Left ventricle myocardium superior (tissue), 1 donor: ENCODE data around the gene SORCS1. TPM values are rescaled to one million over a fixed set of nuclear protein-coding genes. Genes with fewer than 3 reads are reported as not detected.

Experiments
- ATAC-seq: fragments of 200-7000 bp; cut with Tn5 transposase; one replicate; pipeline ENCODE4 v1.9.1; 2020; ENCODE audit warnings: mild to moderate bottlenecking, moderate library complexity
- DNase-seq: peaks from one replicate; pipeline ENCODE4 v3.0.0-alpha.2; 2020
- intact Hi-C: fragments of 100-400 bp; cut with micrococcal nuclease; formaldehyde crosslinking; loops from one replicate; pipeline ENCODE4 v1.11.0; 2022
- total RNA-seq: library from RNA; stranded (reverse); fragmentation: NEBNext Ultra II Directional; extraction: Animal tissue kit (Norgen Biotek cat#: 25700); gene quantifications from one replicate; pipeline ENCODE4 v1.2.1, GENCODE V29; 2021
- donor health status: DM: no; HTN: yes; CAD: no; lungs with severe emphysema.

The SORCS1 gene
- total RNA-seq, 1 donor from 2014 or later: 2.3 TPM

DNA sequence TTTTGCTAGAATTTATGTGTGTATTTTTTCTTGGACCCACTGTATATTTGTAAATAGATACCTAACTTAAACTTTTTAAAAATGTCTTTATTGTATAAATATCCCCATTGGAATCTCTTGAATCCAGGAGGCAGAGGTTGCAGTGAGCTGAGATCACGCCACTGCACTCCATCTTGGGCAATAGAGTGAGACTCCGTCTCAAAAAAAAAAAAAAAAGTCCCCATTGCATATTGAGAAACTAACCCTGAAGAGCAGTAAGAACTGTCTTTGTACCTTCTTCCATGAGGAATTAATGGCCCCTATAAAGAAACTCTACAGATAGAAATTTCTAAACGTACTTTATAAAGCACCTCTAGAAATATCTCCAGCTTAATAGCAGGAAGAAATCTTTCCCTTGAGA, 504.0 kb downstream of the SORCS1 start:
- no peak for ATAC-seq
- no peak for DNase-seq
- intact Hi-C loops: no loop called here

DNA sequence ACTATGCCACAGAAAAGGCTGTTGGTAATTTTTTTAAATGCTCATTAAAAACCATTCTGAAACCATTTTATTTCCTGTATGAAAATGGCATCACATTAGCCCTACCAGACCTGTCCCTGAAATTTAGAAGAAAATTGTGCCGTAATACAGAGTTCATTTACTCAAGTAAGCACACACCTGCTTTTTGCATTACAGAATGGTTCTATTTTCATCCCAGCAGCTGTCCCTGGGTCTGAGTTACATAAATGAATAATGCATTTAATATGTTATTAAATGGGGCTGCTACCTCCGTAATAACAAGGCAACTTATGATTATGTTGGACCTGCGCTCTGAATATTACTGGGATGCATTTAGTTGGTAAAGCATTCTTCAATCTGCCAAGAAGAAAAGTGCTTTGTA, 508.9 kb downstream of the SORCS1 start:
- intact Hi-C loops: no loop called here
- DNase-seq (no peak), ATAC-seq (peak; percentile 19)

DNA sequence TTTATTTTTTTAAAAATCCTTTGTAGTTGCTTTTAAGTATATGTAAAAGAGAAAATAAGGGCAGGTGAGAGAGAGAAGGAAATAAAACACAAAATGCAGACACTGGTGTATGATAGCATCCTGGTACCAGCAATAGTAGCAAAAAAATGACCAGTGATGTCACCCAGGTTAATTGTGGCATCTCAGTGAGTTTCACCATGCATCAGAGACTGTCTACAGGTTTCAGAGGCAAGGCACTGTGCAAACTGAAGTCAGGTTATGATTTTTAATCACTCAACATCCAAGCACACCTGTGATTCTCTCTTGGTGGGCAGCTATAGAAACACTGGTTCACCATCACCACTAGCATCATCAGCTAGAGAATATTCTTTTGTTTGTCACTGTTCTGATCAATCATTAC, 509.3 kb downstream of the SORCS1 start:
- intact Hi-C loops: no loop called here
- no peak for ATAC-seq
- no peak for DNase-seq

DNA sequence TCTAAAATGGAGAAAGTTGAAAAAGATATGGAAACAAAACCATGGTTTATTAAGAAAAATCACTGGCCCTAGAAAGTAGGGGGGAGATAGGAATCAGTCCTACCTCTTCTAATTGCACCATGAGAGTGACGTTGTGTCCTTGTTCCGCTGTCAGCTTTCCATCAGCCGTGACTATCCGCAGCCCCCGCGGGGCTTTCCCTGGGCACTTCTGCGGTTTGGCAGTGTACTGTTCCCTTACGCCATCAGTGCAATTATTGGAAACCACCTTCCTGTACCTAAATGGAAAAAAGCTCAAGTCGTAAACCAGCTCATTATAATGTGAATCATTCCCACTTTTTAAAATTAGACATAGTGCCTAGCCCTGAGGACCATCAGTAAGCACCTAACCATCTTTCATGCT, 512.2 kb downstream of the SORCS1 start:
- intact Hi-C loops: no loop called here
- DNase-seq: no peak
- ATAC-seq: no peak

DNA sequence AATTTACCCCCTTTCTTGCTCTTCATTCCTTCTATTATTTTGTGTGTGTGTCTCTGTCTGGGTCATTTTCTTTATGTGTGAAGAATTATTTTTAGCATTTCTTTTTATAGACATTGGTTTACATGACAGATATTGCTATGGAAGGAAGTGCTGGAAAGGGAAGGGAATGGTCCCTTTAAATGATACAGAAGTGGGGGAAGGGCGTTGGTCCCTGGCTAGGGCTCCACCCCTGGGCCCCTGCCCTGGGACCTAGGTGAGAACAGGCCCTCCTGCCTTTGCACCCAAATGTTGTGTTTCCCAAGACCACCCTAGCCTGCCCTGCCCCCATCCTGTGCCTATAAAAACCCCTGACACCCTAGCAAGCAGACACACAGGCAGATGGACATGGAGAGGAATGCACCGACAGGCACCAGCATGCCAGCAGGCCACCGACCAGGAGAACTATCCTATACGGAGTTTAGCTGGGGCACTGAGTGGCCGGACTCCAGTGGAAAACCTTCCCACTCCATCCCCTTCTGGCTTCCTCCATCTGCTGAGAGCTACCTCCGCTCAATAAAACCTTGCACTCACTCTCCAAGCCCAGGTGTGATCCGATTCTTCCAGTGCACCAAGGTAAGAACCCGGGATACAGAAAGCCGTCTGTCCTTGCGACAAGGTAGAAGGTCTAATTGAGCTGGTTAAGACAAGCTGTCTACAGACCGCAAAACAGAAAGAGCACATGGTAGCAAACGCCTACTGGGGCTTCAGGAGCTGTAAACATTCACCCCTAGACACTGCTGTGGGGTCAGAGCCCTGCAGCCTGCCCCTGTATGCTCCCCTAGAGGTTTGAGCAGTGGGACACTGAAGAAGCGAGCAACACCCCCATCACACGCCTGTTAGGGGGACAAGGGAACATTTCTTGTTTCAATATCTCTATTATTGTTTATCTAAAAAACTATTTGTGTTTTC, 515.7 kb downstream of the SORCS1 start:
- intact Hi-C loops: no loop called here
- DNase-seq (no peak), ATAC-seq (peak; percentile 84)

DNA sequence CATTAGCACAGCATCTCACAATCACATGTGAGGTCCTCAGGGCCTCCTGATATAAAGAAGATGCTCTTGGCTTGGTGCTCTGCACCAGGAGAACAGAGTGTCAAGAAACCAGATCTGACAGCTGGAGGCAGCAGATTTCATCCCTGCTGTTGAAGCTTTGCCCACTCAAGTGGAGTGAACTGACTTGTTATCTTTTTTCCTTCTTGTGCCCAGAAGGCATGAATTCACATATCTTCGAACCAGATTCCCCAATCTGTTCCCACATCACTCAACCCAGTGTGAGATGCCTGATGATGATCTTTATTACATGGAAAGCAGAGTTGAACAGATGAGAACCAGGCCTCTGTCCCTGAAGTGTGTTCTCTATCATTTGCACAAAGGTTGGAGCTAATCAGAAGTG, 521.0 kb downstream of the SORCS1 start:
- DNase-seq (no peak), ATAC-seq (no peak)
- intact Hi-C loops: no loop called here

- intact Hi-C loops: no loop called here
- no peak for ATAC-seq
- no peak for DNase-seq
These were observed 526.6 kb downstream of the SORCS1 start for GRCh38 chr10:106637873-106638272.

DNA sequence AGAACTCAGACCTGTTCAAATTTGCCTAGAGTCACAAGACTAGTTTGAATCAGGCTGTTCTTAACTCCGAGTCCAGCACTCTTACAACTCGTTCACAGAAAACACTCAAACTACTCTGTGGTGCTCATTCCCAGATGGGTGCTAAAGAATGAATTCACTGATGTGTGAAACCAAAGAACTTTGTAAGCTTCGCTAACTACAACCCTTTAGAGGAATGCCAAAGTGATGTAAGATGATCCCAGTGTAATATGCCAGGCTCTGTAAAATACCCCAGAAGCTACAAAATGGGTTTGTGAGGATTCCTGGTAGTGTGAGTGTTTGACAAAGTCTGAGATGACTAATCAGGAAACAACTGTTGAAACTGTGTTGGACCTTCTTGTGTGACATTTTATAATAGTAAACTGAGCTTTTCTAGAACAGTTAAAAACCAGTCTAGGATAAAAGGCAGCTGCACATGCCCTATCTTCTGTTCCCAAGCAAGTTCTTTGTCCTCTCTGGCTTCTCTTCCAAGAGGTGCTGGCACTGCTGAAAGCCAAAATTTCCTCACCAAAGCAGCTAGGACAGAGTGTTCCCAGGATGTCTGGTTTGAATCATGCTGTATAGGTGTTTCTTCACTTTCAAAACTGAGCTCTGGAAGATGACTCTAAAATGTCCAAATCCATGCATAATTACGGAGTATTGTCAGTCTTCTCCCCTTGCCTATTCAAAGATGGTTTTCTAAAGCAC, 527.6 kb downstream of the SORCS1 start:
- peak; percentile 73 for ATAC-seq
- intact Hi-C loops: no loop called here
- no peak for DNase-seq

- intact Hi-C loops: no loop called here
- no peak for DNase-seq
- ATAC-seq: no peak
These were observed 528.6 kb downstream of the SORCS1 start for GRCh38 chr10:106635947-106636346.

GRCh38 chr10:106631016-106631702, 533.3 kb downstream of the SORCS1 start:
- no peak for DNase-seq
- no peak for ATAC-seq
- intact Hi-C loops: no loop called here

DNA sequence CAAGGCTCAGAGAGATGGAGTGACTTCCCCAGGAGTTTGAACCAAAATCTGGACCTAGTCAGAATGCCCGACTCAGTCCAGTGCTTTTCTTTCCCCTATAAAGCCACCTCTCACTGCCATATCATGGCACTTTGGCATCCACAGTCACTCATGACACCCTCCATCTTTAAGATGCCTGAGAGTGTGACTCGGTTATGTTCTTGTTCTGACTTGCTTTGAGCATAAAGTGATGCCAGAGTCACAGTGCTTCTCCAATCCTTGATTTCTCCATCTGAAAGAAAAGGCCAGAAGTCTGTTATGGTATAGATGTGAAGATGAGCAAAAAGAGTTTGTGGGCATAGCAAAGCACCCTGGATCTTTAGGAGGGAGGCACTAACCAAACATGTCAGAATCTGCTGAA, 538.1 kb downstream of the SORCS1 start:
- intact Hi-C loops: loop anchor here (5.0 kb wide), 1 partner anchor 56 kb away; no protein-coding TSS in a partner anchor

GRCh38 chr10:106625751-106626150, 538.8 kb downstream of the SORCS1 start:
- DNase-seq (no peak), ATAC-seq (no peak)
- intact Hi-C loops: loop anchor here (5.0 kb wide), 1 partner anchor 57 kb away; no protein-coding TSS in a partner anchor

More for the DNA sequence above, 538.1 kb downstream of the SORCS1 start:
- ATAC-seq: no peak
- no peak for DNase-seq

DNA sequence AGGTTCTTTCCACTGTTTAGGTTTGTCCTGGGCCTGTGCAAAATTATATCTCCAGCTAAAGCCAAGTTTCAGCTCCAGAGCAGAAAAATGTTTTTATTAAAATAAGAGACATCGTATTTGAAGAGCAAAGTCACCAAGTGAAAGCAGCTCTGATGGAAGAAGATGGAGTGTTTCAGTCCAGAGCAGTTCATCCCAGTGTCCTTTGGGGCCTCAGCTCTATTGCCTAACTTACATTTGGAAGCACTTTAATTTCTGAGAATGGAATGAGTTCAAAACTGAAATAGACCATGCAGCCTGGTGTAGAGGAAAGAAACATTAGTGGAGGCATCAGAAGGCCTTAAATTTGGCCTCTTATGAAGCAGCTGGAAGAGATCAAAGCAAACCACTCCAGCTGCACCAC, 545.2 kb downstream of the SORCS1 start:
- DNase-seq (no peak), ATAC-seq (peak; percentile 82)
- intact Hi-C loops: no loop called here

DNA sequence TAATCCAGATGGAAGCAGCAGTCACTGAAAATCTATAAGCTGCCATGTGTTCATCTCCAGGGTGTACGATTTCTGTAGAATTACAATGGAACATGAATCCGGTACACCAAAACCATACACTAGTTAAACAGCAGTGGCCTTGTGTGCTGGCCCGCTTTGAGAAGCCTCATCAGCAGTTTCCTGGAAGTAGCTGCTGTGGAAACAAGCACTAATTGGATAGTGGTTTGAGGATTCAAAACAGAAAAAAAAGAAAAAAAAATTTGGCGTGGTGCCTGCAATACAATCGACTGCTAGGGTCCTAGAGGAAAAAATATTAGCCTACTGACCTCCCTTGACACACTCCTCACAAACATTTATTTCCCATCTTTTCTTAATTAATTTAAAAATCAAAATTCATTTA, 545.9 kb downstream of the SORCS1 start:
- intact Hi-C loops: no loop called here
- ATAC-seq (peak; percentile 49), DNase-seq (no peak)

DNA sequence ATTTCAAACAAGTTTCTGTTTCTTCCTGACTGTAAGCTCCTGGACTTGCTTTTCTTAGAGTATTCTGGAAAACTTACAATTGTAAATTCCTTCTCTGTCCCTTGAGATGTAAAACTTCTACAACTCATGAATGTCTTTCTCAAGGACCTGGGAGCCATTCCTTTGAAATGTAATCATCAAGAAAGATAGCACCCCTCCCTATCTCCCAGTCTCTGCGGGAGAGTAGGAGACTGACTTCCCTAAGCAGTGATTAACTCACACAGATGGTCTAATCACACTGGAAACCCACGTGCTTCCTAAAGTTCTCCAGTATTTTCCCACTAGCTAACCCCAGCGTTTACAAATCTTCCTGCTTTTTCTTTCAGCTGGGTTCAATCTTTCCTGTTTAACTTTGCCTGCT, 549.4 kb downstream of the SORCS1 start:
- ATAC-seq (peak; percentile 45), DNase-seq (no peak)
- intact Hi-C loops: no loop called here

- ATAC-seq: no peak
- intact Hi-C loops: no loop called here
- no peak for DNase-seq
These were observed 550.2 kb downstream of the SORCS1 start for GRCh38 chr10:106614293-106614692.

DNA sequence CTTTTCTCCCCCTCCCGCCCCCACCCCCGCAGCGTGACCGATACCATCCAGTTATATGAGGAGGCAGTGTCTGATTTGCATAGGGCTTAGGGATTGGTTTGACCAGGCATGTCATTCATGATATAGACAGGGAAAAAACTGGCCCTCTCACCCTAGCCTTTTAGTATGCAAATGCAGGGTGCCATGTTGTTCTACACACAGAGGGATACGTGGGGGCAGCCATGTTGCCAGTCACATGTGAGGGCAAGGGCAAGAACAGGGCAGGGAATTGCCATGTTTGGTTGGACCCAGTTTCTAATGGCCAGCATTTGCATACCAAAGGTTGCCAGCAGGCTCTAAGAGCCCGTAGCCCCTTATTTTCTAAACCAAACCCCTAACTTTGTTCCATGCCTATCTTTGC, 552.1 kb downstream of the SORCS1 start:
- DNase-seq: no peak
- intact Hi-C loops: no loop called here
- no peak for ATAC-seq

- intact Hi-C loops: no loop called here
- no peak for ATAC-seq
- no peak for DNase-seq
These were observed 554.8 kb downstream of the SORCS1 start for GRCh38 chr10:106609470-106610266.

DNA sequence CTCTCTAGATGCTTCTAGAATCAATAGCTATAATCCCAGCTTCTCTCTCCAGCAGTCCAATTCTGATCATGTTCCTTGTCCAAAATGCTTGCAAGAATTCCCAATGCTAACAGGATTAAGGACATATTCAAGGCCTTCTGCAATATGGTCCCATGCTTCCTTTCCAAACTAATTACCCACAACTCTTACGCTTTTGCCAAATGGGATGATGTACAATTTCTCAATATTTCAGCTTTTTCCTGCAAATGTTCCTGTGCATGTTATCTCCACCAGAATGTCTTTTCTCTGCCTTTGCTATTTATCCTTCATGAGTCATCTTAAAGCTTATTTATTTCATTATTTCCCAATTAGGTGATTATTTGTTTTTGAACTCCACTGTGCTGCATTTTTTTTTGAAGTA, 556.4 kb downstream of the SORCS1 start:
- no peak for DNase-seq
- intact Hi-C loops: no loop called here

More for the DNA sequence above, 556.4 kb downstream of the SORCS1 start:
- no peak for ATAC-seq
